ENCODE measurements around the gene PLIN4.

GRCh38 chr19:4501691-4502090, 16.6 kb downstream of the PLIN4 start:
- TF ChIP-seq CTCF (IDR thresholded peaks at IDR 0.05) (no peak), ZFX (IDR thresholded peaks at IDR 0.05; ENCODE audit: borderline replicate concordance) (no peak)

Data from 22Rv1 (cell line).